Right lobe of liver (tissue), 4 donors: ENCODE measurements around the gene DENND2C.

Experiments used
- CTCF ChIP-seq, 4 donors: fragments of 200-600 bp in 3 of 4; fragments of 450-650 bp in 1 of 4; IDR thresholded peaks; one replicate each; pipeline versions ENCODE4 v1.5.1 to v1.8.0; 2016 to 2022; ENCODE audit warnings: antibody characterized with exemption in 4 of 4, mild to moderate bottlenecking in 2 of 4
- POLR2A ChIP-seq: fragments of 450-650 bp; IDR thresholded peaks from one replicate; pipeline ENCODE4 v1.6.1; 2017; ENCODE audit warnings: antibody characterized with exemption, mild to moderate bottlenecking
- donor health status: DM: no; HTN: no; CAD: no.
- donor health status: DM: no; HTN: no; CAD: no.
- donor health status: DM: no; HTN: yes; CAD: no.

GRCh38 chr1:114587203-114587991 lies 82.5 kb downstream of the DENND2C start:
- no peak for TF ChIP-seq CTCF (IDR thresholded peaks at IDR 0.05)
- TF ChIP-seq POLR2A, result peak; percentile 11
